ENCODE results near the gene IZUMO1.
"Not testable (repeated sequence)": the region's sequence is repeated elsewhere in the genome, so short reads cannot be mapped to it uniquely, and the experiment has no call there.

IZUMO1 gene

DNA sequence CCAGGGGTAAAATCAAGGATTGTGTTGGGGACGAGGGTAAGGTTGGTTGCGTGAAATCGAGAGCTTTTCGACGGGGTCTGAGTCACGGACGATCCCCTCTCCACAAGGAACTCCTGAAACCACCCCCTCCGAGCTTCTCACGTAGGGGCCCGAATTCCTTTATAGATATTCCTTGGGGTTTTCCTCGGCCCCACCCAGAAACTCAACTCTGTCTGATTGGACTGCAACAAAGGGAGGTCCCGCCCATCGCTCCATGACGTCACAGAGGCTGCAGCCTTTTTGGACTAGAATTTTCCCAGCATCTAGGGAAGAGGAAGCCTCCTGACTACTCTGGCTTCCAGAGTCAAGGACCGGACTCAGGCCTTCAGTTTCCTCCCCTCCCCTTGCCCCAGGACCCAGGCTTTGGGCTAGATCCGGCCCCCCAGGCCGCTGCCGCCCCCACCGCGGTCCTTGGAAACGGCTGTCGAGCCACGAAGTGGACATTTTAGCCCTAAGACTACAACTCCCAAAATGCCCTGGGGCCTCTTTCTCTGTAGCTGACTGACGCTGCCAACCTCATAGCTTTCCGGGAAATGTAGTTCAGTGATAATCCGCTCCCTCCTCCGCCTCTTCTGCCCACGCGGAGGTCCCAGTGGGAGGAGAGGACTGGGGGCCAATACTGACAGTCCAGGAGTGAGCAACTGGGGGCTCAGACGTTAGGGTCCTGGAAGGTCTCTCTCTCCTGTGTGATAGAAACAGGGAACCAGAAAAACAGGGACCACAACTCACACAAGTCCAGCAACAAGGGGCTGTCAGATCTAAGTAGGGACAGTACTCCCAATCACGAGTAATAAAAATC, at the start of gene IZUMO1:
IZUMO1 (minus strand) TSS at position 172 of the 838 bp plus-strand sequence. CDS start 1,050 bp downstream, outside the sequence.
- no peak for FAIRE-seq

DNA sequence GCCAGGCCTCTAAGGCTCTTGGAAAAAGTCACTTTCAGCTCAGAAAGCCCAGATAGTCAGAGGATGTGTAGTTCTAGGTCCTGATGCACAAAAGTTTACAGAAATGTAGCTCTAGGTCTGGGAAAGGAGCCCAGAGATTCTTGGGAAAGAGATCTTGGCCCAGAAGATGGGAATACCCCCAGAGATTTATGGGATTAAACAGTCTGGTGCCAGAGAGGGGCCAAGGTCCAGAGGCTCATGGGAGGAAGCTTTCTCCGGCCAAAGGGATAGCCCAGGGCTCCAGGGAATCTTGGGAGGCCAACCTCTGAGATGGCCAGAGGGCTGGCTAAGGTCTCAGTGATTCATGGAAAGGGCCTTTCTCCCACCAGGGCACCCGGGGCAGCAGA, 49.0 kb upstream of the IZUMO1 start:
- no peak for FAIRE-seq

DNA sequence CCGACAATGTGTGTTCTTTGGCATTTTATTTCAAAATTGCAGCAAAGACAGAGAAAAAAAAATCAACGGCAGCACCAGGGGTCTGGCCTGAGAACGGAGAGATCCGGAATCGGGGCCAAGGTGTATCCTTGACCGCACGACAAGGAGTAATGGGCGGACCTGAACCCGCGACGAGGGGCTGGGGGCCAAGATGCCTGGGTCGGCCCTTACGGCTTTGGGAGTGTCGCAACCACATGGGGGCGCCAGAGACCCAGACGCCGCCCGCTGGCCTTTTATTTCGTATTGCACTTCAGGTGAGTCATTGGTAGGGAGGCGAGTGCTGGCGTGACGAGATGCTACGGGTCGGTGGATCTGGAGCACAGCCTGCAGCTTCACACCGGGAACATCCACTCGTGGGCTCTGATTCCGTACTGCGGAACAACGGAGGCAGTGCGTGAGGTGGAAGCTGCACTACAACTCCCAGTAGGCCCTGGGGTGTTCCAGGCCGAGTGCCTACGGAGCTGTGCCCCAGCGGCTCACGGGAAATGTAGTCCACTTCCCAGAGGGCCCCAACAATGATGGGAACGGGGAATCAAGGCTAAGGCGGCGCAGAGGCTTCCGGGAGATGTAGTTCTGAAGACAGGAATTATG, 48.5 kb upstream of the IZUMO1 start:
- peak; percentile 94 for FAIRE-seq

DNA sequence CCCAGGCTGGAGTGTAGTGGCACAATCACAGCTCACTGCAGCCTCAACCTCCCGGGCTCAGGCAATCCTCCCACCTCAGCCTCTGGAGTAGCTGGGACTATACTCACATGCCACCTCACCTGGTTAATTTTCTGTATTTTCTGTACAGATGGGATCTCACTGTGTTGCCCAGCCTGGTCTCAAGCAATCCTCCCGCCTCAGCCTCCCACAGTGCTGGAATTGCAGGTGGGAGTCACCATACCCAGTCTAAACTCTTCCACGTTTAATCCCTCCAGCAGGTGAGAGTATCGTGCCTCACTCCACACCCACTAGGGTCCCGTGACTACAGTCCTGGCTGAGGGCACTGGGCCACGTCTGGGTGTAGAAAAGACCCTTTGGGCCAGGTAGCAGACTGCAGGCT, 47.6 kb upstream of the IZUMO1 start:
- no peak for FAIRE-seq

DNA sequence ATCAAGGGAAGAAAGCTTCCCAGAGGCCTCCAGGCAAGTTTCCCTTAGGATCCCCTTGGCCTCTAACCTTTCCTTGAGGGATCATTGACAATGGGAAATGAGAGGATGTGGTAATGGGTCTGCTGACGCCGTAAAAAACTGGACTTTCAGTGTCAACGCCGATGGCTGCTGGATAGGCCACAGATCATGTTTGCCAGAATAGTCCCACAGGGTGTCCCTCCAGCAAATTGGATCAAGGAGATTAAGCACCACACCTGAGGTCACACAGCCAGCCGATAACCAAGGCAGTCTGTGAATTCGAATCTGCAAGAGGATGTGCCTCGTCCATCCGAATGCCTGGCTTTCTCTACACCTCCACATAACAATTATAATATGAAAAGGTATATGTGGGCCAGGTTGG, 46.6 kb upstream of the IZUMO1 start:
- FAIRE-seq: no peak

- not testable (repeated sequence) for FAIRE-seq
These were observed 40.6 kb upstream of the IZUMO1 start for GRCh38 chr19:48787331-48787730.

- not testable (repeated sequence) for FAIRE-seq
These were observed 39.7 kb upstream of the IZUMO1 start for GRCh38 chr19:48786422-48786821.

GRCh38 chr19:48784527-48784926, 37.8 kb upstream of the IZUMO1 start:
- FAIRE-seq: no peak

GRCh38 chr19:48780631-48781391, 34.1 kb upstream of the IZUMO1 start:
- FAIRE-seq: no peak

GRCh38 chr19:48779636-48780035, 32.9 kb upstream of the IZUMO1 start:
- FAIRE-seq: no peak

- FAIRE-seq: no peak
These were observed 31.0 kb upstream of the IZUMO1 start for GRCh38 chr19:48777720-48778119.

- FAIRE-seq: no peak
These were observed 30.4 kb upstream of the IZUMO1 start for GRCh38 chr19:48777139-48777538.

- FAIRE-seq: no peak
These were observed 25.8 kb upstream of the IZUMO1 start for GRCh38 chr19:48772503-48772953.

GRCh38 chr19:48770734-48771472, 24.2 kb upstream of the IZUMO1 start:
- FAIRE-seq: no peak

GRCh38 chr19:48770266-48770665, 23.6 kb upstream of the IZUMO1 start:
- no peak for FAIRE-seq

DNA sequence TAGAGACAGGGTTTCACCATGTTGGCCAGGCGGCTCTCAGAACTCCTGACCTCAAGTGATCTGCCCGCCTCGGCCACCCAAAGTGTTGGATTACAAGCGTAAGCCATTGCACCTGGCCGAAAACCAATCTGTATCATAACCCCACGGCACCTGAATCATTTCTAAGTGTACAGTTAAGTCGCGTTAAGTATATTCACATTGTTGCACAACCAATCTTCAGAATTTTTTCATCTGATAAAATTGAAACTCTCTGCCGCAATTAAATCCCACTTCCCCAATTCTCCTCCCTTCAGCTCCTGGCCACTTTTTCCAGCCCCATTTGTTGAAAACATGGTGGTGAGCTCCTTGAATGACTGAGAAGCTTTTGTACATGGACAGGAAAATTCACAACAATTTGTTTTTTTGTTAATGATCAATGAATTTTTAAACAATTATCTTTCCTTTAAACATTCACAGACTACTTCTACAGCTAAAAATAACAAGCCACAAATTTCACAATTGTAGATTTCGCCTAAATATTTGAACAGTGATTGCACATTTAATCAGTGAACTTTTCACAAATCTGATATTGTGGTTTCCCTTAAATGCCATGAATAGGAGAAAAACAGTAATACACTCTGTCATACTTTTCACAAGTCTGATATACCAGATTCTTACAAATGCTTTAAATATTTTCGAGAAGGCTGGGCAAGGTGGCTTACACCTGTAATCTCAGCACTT, 22.4 kb upstream of the IZUMO1 start:
- no peak for FAIRE-seq

GRCh38 chr19:48768171-48768753, 21.6 kb upstream of the IZUMO1 start:
- not testable (repeated sequence) for FAIRE-seq

- not testable (repeated sequence) for FAIRE-seq
These were observed 19.1 kb upstream of the IZUMO1 start for GRCh38 chr19:48765816-48766215.

DNA sequence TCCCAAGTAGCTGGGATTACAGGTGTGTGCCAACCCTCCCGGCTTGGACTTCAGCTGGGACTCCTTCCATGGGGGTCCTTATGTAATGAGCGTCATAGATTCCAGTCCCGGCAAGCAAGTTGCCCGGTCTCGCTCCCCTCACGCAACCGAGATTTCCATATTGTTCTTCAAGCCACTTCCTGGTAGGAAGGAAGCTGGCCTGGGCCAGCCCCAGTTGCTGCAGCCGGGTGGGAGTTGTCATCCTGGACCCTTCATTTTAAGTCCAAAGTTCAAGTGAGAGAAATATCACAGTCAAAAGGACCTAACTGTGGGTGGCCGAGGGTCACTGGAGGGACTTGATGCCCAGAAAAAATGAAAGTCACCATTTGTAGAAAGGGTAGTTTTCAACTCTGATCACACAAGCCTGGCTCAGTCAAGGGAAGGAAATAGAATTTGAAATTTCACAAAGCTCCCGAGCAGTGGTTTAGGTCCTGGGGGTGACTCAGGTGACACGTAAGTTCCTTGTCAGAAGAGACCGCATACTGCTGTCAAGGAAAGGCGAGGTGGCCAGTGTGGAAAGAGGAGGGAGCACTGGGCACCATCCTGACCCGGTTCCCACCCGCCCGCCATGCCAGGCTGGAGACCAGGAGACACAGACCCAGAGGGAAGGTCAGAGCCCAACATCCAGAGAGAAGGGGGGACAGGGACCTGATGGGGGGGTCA, 13.9 kb upstream of the IZUMO1 start:
- FAIRE-seq: no peak

- FAIRE-seq: no peak
These were observed 11.0 kb upstream of the IZUMO1 start for GRCh38 chr19:48757741-48758144.
